HG02588 (cell line): ENCODE data around the gene MRPL30.
"Not testable (repeated sequence)": the region's sequence is repeated elsewhere in the genome, so short reads cannot be mapped to it uniquely, and the experiment has no call there.

ENCODE experiments used
- ATAC-seq: cut with Tn5 transposase; IDR thresholded peaks from one replicate; pipeline ENCODE4 v1.9.1; 2021; ENCODE audit warnings: mild to moderate bottlenecking, moderate library complexity; ENCODE audit not compliant: unreplicated experiment

The MRPL30 gene

DNA sequence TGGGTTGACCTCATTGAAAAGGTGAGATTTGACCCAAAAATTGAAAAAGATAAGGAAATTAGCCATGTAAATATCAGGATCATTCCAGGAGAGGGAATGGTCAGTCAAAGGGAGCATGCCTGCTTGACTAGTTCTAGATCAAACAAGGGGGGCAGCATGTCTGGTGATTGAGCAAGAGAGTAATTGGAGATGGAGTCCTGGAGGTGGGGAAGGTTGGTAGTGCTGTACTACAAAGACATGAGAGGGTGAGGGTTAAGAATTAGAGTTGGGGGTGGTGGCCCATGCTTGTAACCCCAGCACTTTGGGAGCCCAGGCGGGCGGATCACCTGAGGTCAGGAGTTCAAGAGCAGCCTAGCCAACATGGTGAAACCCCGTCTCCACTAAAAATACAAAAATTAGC is 2.0 kb downstream of the MRPL30 start:
- no peak for ATAC-seq

DNA sequence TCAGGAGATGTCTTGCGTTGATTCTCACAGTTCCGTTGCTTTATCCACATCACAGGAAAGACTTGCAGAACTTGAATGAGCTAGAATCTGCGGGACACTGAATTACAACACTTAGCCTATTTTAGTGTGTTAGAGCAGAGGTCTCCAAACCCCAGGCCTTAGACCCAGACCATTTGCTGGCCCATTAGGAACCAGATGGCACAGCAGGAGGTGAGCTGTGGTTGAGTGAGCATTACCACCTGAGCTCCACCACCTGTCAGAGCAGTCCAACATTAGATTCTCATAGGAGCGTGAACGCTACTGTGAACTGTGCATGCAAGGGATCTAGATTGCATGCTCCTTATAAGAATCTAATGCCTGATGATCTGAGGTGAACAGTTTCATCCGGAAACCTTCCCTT is 3.8 kb downstream of the MRPL30 start:
- ATAC-seq: no peak

DNA sequence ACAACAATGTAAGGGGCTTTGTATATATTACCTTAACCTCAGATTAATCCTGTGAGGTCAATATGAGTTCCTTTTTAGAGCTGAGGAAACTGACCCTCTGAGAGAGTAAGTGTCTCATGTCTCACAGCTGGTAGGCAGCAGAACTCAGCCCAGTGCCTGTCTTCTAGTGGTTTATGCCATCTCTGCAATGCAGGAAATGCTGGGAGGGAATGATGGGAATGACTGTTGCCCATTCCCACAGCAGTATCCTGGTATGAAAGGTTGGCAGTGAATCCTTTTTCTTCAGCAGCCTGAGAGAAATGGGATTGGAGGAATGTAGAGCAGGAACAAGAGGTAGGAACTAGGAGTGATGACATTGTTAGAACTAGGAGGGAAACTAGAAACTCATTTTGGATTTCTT is 6.0 kb downstream of the MRPL30 start:
- no peak for ATAC-seq

DNA sequence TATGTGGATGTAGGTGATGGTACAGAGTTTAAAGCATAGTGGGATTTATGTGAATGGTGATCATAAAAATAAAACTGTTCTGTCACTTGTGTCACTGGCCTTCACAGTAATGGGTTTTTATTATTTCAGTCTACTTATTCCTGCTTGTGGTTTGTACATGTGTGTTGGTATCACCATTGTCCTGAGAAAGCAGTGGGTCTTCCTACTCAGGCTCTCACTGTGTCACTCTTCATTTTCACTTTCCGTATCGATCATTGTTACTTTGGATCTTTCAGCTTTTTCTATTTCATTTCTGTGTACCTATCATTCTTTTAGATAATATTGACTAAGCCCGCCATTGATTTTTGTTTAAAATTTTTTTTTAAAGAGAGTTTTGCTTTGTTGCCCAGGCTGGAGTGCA is 7.4 kb downstream of the MRPL30 start:
- ATAC-seq: no peak

DNA sequence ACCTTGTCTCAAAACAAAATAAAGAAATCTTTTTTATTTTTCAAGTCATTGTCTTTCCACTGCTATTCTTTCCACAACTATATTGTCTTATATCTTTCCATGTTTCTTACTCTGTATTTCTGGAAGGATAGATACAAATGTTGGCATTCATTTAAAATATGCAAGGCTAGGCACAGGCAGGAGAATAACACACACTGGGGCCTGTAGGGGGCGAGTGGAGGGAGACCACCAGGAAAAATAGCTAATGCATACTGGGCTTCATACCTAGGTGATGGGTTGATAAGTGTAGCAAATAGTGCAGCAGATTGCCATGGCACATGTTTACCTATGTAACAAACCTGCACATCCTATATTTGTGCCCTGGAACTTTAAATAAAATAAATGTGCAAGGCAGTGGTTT is 9.6 kb downstream of the MRPL30 start:
- ATAC-seq: no peak

DNA sequence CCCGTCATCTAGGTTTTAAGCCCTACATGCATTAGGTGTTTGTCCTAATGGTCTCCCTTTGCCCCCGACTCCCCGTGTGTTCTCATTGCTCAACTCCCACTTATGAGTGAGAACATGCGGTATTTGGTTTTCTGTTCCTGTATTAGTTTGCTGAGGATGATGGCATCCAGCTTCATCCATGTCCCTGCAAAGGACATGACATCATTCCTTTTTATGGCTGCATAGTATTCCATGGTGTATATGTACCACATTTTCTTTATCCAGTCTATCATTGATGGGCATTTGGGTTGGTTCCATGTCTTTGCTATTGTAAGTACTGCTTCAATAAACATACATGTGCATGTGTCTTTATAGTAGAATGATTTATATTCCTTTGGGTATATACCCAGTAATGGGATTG is 11.4 kb downstream of the MRPL30 start:
- ATAC-seq: not testable (repeated sequence)

DNA sequence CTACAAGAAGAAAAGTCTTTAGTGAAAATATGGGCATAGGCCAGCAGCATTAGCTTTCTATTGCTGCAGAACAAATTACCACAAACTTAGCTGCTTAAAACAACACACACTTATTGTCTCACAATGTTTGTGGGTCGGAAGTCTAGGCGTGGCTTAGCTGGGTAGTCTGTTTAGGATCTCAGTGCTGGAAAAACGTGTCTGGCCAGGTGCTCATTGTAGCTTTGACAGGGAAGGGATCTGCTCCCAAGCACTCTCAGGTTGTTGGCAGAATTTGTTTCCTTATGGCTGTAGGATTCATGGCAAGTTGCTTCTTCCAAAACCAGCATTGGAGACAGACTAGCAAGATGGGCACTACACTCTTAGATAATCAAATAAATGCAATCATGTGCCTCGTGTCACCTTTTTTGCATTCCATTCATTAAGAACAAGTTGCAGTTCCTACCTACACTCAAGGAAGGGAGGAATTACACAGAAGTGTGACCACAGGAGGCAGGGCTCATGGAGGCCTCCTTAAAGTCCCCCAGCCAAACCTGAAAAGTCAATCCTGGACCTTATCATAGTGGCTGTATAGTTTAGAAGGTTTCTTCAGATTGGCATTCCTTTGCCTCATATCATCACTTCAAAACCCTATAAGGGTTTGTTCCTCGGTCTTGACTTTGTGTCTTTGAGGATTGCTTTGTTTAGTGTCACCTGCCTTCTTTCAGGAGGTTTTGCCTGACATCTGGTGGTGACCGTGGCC is 17.3 kb downstream of the MRPL30 start:
- no peak for ATAC-seq

DNA sequence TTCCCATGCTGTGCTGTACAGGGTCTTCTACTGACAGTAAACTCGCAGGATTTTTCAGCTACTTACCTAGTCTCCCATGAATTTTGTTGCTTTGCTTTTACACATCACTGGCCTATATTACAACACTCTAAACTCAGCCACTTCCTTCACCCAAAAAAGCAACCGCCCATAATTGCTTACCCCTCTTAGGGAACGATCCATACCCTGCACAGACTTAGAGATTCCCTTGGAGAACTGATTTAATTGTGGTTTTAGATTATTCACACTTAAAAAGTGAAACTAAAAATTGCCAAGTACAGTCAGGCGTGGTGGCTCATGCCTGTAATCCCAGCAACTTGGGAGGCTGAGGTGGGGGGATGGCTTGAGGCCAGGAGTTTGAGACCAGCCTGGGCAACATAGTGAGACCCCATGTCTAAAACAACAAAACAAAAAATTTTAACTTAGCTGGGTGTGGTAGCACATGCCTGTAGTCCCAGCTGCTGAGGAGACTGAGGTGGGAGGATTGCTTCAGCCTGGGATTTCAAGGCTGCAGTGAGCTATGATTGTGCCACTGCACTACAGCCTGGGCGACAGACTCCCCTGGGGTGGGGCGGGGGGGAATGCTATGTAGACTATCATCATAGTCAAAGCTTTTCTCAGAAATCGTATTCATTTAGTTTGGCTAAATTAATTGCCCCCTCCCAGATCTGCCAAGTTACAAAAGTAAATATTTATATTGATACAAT is 19.3 kb downstream of the MRPL30 start:
- ATAC-seq: no peak

DNA sequence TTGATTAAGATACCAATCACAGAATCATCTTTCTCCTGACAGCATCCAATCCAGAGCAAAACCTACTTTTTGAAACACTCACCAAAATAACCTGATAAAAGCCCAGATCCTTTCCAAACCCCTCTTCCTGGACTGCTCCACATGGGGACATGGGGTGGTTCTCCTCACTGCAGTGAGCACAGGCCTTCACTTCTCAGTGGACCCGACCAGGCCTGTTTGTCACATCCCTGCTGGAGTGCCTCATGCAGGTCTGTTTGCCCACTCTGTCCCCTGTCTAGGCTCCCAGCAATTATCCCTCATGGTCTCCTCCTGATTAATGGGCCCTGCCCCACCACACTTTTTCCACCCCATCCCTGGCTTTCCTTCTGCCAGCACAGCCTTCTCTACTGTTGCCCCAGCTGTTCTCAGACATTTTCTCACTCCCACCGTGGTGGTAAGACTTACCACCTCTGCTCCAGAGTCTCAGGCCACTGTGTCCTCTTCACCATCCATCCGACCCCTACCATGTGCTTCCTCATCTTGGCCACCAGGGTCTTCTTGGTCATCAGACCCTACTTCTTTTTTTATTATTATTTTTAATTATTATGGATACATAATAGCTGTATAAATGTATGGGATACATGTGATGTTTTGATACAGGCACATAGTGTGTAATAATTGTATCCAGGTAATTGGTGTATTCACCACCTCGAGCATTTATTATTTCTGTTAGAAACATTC is 21.1 kb downstream of the MRPL30 start:
- no peak for ATAC-seq

DNA sequence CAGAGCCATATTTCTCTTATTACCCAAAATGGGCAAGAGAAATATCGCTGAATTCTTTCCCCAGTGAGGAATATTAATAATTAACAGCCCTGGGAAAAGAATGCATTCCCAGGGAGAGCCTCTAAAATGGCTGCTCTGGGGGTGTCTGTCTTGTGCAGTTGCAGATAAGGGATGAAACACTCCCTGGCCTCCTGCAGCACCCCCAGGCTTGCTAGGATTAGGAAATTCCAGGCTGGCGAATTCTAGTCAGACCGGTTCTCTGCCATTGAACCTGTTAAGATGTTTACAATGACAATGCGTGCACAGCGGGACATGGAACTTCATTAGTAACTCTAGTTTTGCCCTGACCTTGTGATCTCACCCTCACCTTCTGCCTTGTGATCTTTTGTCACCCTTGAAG is 24.5 kb downstream of the MRPL30 start:
- no peak for ATAC-seq

DNA sequence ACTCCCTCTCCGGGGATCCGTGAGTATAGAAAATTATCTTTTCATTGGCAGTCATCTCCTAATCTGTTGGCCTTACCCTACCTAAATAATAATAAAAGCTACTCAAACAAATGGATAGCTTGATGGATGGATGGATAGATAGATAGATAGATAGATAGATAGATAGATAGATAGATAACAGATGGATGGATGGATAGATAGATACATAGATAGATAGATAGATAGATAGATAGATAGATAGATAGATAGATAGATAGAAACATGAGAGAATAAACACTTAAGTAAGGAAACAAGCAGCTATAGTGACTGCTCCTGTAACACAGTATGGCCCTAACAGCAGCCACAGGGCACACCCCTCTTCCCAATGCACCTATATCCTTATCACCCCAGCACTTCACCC is 35.1 kb downstream of the MRPL30 start:
- ATAC-seq: no peak

DNA sequence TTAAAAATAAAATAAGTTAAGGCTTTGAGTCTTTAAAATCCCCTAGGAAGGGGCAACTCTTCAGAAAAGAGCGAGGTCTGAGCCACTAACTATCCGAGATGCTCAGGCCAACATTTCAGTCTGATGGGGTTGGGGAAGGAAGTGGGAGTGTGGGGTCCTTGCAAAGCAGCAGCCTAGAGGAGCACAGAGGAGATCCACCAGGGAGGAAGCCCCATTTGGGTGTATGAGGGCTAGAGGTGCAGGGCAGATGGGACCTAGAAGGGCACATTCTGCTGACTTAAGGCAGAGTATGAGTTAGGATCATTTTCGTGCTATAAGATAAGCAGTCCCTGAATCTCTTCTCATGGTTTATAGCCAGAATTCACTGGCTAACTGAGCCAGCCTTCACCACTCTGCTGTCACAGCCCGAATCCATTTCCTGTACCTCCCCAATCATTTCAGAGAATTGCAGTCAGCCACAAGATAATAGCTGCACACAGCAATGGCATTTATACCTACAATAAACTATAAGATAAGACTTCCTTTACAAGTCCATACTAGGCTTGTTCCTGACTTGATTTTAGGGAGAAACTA is 37.0 kb downstream of the MRPL30 start:
- ATAC-seq: no peak

DNA sequence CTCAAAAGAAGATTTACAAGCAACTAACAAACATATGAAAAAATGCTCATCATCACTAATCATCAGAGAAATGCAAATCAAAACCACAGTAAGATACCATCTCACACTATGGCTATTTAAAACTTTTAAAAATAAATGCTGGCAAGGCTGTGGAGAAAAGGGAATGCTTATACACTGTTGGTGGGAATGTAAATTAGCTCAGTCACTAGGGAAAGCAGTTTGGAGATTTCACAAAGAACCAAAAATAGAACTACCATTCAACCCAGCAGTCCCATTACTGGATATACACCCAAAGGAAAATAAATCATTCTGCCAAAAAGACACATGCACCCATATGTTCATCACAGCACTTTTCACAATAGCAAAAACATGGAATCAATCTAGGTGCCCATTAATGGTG is 52.2 kb downstream of the MRPL30 start:
- not testable (repeated sequence) for ATAC-seq

DNA sequence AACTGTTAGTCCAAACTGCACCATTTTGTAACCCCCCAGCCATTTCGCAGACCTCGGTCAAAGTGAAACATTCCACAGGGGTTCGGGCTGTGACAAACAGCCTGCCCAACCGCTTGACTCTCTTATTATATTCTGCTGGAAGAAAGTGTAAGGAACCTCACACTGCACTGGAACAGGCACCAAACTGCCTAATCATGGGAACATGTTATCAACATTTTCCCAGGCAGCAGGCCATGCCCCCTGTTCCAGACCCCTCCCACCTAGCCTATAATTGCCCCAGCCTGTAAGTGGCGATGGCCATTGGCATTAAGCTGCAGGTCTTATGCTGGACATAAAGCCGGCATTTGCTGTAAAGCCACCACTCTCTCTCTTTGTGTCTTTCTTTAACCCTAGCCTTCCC is 57.6 kb downstream of the MRPL30 start:
- ATAC-seq: no peak

DNA sequence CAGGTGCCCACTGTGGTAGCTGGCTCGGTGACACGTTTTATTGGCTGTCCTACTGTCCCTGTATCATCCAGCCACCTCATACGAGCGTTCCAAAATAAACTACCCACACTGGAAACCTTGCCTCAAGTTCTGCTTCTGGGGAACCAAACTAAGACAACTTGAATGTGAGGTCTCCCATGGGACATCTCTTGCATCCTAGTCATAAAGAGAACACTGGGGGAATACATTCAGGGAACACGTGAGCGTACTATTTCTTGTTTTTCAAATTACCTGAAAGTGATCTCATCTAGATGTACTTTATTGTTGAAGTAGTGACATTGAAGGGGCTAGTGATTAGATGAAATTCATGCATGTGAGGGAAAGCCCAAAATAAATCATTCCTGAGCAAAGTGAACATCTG is 59.4 kb downstream of the MRPL30 start:
- no peak for ATAC-seq

DNA sequence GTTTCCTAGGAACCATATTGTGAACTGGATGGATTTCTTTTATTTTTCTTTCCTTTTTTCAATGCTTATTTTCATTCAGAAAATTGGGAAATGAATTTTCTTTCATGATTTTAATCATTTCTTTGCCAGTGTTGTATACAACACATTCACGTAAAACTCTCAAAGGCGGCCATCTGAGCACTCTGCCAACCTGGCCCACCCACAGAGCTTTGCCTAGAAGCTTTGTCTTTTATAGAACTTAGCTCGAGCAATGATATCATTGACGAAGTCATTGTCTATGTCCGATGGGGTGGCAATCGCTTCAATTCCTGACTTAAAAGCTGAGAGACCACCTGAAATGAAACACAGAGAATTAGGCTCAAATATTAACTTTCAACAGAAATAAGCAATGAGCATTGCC is 61.2 kb downstream of the MRPL30 start:
- ATAC-seq: no peak
